ENCODE measurements around the gene GARNL3. TPM values are rescaled to one million over a fixed set of nuclear protein-coding genes. Genes with fewer than 3 reads are reported as not detected.

GARNL3 gene
- total and polyA plus RNA-seq, 2 donors (not counting 3 experiments of a cell fraction or from before 2014, with no cell fraction given) = 1.4 to 8.3 TPM

GRCh38 chr9:127241354-127241753 is 23.2 kb upstream of the GARNL3 start:
- no peak overlapping the region for H3K4me2 ChIP-seq (ENCODE audit: insufficient read depth, low read length)
- H3K9me3 ChIP-seq (replicated peaks; ENCODE audit: control insufficient read depth, insufficient read depth, low read length) = no peaks in the 10 kb centered on the region
- no TSS peak for BruUV-seq (replicated peaks)
- intact Hi-C loops (cut with micrococcal nuclease) (no loop called here), dilution Hi-C loops (cut with MboI; ENCODE audit: extremely low pct_ligation_motif_present, low sequenced_read_pairs) (no loop called here)
- no peak overlapping the region for H2AFZ ChIP-seq (ENCODE audit: low read depth, low read length)
- FAIRE-seq (no peak), DNase-seq (ENCODE audit: low read depth, low spot score) (no peak)
- H3K4me1 ChIP-seq (ENCODE audit: control insufficient read depth, extremely low read depth, insufficient read depth, low read length) = peaks cover 7% of the 10 kb centered on the region
- H4K20me1 ChIP-seq (replicated peaks; ENCODE audit: control insufficient read depth, extremely low read depth, insufficient read depth, low read length) = no peaks in the 10 kb centered on the region
- H3K4me3 ChIP-seq (replicated peaks in 1 of 3; ENCODE audit: insufficient read depth in 1 of 3, low read depth in 1 of 3, low read length in 3 of 3) = no peak overlapping the region
- POLR2A ChIA-PET = no interaction called here
- no peaks in the 10 kb centered on the region for H3K79me2 ChIP-seq (ENCODE audit: control insufficient read depth, insufficient read depth, low read length)
- H3K9ac ChIP-seq (replicated peaks; ENCODE audit: extremely low read depth, insufficient read depth, low read length) = no peak overlapping the region
- H3K27ac ChIP-seq (ENCODE audit: insufficient read depth, low read depth, low read length) = no peak overlapping the region
- TF ChIP-seq MAX (IDR thresholded peaks at IDR 0.05; ENCODE audit: insufficient read depth, insufficient read length) (no peak), POLR2A (IDR thresholded peaks at IDR 0.05; ENCODE audit: low read depth, low read length) (no peak), FOS (IDR thresholded peaks at IDR 0.05; ENCODE audit: borderline replicate concordance, insufficient read depth, low read length) (no peak), CTCF (IDR thresholded peaks at IDR 0.05; ENCODE audit: extremely low read depth in 1 of 2, insufficient read depth in 1 of 2, low read depth in 1 of 2, low read length in 2 of 2) (no peak), POLR2AphosphoS5 (IDR thresholded peaks at IDR 0.05; ENCODE audit: insufficient read depth, low read depth, low read length) (no peak), EZH2 (IDR thresholded peaks at IDR 0.05; ENCODE audit: borderline replicate concordance, low read depth, low read length, severe bottlenecking) (no peak), JUN (IDR thresholded peaks at IDR 0.05; ENCODE audit: borderline replicate concordance, insufficient read depth, insufficient read length, low read depth) (no peak), MYC (IDR thresholded peaks at IDR 0.05; ENCODE audit: low read depth, low read length) (no peak), GATA2 (IDR thresholded peaks at IDR 0.05; ENCODE audit: insufficient read depth, insufficient read length, low read depth, low read length) (no peak)
- no peaks in the 10 kb centered on the region for H3K36me3 ChIP-seq (ENCODE audit: control insufficient read depth in 2 of 2, extremely low read depth in 1 of 2, insufficient read depth in 2 of 2, low read length in 2 of 2)
- H3K9me1 ChIP-seq (replicated peaks; ENCODE audit: control insufficient read depth, extremely low read depth, insufficient read depth, low read length) = no peaks in the 10 kb centered on the region
- CTCF ChIA-PET = no interaction called here
- no peaks in the 10 kb centered on the region for H3K27me3 ChIP-seq (ENCODE audit: control insufficient read depth in 2 of 2, insufficient read depth in 2 of 2, low read length in 2 of 2)
